RKO (cell line): Measurements from ENCODE around the gene EYA4.

ENCODE experiments used
- DNase-seq: peaks from one replicate; pipeline ENCODE4 v3.0.0-alpha.2; 2016; ENCODE audit warnings: low spot score

EYA4 gene

GRCh38 chr6:133404151-133404550, 163.0 kb downstream of the EYA4 start:
- DNase-seq = no peak

- DNase-seq = no peak
Measured at GRCh38 chr6:133404728-133405127, 163.6 kb downstream of the EYA4 start.

GRCh38 chr6:133407320-133408100, 166.4 kb downstream of the EYA4 start:
- DNase-seq = no peak

GRCh38 chr6:133408132-133408531, 167.0 kb downstream of the EYA4 start:
- no peak for DNase-seq

GRCh38 chr6:133408543-133408942, 167.4 kb downstream of the EYA4 start:
- DNase-seq = peak; percentile 1

- no peak for DNase-seq
Measured at GRCh38 chr6:133410638-133411435, 169.7 kb downstream of the EYA4 start.

- DNase-seq = no peak
Measured at GRCh38 chr6:133411757-133412156, 170.6 kb downstream of the EYA4 start.

GRCh38 chr6:133415262-133415661, 174.1 kb downstream of the EYA4 start:
- DNase-seq = no peak

- DNase-seq = no peak
Measured at GRCh38 chr6:133418108-133418507, 177.0 kb downstream of the EYA4 start.

GRCh38 chr6:133423242-133423641, 182.1 kb downstream of the EYA4 start:
- DNase-seq = no peak

- no peak for DNase-seq
Measured at GRCh38 chr6:133424359-133424758, 183.2 kb downstream of the EYA4 start.

GRCh38 chr6:133426038-133426437, 184.9 kb downstream of the EYA4 start:
- no peak for DNase-seq

GRCh38 chr6:133428295-133428694, 187.1 kb downstream of the EYA4 start:
- no peak for DNase-seq

GRCh38 chr6:133430530-133430929, 189.4 kb downstream of the EYA4 start:
- DNase-seq = no peak

- no peak for DNase-seq
Measured at GRCh38 chr6:133431031-133431430, 189.9 kb downstream of the EYA4 start.

- no peak for DNase-seq
Measured at GRCh38 chr6:133432021-133432989, 191.1 kb downstream of the EYA4 start.

GRCh38 chr6:133435065-133435728, 194.0 kb downstream of the EYA4 start:
- DNase-seq = no peak

- no peak for DNase-seq
Measured at GRCh38 chr6:133436652-133437051, 195.5 kb downstream of the EYA4 start.

- no peak for DNase-seq
Measured at GRCh38 chr6:133441491-133441890, 200.3 kb downstream of the EYA4 start.

- DNase-seq = no peak
Measured at GRCh38 chr6:133446789-133447188, 205.6 kb downstream of the EYA4 start.

- DNase-seq = no peak
Measured at GRCh38 chr6:133447924-133448323, 206.8 kb downstream of the EYA4 start.

- no peak for DNase-seq
Measured at GRCh38 chr6:133456439-133456838, 215.3 kb downstream of the EYA4 start.
